ENCODE results near the gene TAC3.

Gene TAC3

GRCh38 chr12:56998316-56998715, 18.0 kb downstream of the TAC3 start:
- peaks cover 34% of the 10 kb centered on the region for H3K79me2 ChIP-seq (ENCODE audit: control insufficient read depth, low read length)
- no peaks in the 10 kb centered on the region for H3K27me3 ChIP-seq (ENCODE audit: control insufficient read depth, low read length)
- H3K4me2 ChIP-seq (ENCODE audit: low read length): no peak overlapping the region
- H3K4me1 ChIP-seq (ENCODE audit: control insufficient read depth, low read length): no peaks in the 10 kb centered on the region; the same call in 1 of the 2 replicates
- H3K4me3 ChIP-seq (ENCODE audit: low read length): no peak overlapping the region
- H3K9me2 ChIP-seq (replicated peaks; ENCODE audit: control insufficient read depth, low read length): no peaks in the 10 kb centered on the region
- TF ChIP-seq, protein P1, sequence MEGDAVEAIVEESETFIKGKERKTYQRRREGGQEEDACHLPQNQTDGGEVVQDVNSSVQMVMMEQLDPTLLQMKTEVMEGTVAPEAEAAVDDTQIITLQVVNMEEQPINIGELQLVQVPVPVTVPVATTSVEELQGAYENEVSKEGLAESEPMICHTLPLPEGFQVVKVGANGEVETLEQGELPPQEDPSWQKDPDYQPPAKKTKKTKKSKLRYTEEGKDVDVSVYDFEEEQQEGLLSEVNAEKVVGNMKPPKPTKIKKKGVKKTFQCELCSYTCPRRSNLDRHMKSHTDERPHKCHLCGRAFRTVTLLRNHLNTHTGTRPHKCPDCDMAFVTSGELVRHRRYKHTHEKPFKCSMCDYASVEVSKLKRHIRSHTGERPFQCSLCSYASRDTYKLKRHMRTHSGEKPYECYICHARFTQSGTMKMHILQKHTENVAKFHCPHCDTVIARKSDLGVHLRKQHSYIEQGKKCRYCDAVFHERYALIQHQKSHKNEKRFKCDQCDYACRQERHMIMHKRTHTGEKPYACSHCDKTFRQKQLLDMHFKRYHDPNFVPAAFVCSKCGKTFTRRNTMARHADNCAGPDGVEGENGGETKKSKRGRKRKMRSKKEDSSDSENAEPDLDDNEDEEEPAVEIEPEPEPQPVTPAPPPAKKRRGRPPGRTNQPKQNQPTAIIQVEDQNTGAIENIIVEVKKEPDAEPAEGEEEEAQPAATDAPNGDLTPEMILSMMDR (IDR thresholded peaks at IDR 0.05; ENCODE audit: low read depth, low read length, poor library complexity, severe bottlenecking): no peak
- no peak for TF ChIP-seq EZH2phosphoT487 (IDR thresholded peaks at IDR 0.05; ENCODE audit: borderline replicate concordance, low read length)
- H3K36me3 ChIP-seq (ENCODE audit: control insufficient read depth, low read length): peaks cover 34% of the 10 kb centered on the region
- no peaks in the 10 kb centered on the region for H3K9me3 ChIP-seq (ENCODE audit: control insufficient read depth, insufficient read depth, low read length)
- no peak overlapping the region for H3K27ac ChIP-seq (ENCODE audit: low read depth, low read length)
- H3F3A ChIP-seq (ENCODE audit: control insufficient read depth, insufficient read depth): no peaks in the 10 kb centered on the region
- peaks cover 10% of the 10 kb centered on the region; the same call in 1 of the 2 replicates for H4K20me1 ChIP-seq (ENCODE audit: control insufficient read depth, insufficient read depth, low read depth, low read length)

DNA sequence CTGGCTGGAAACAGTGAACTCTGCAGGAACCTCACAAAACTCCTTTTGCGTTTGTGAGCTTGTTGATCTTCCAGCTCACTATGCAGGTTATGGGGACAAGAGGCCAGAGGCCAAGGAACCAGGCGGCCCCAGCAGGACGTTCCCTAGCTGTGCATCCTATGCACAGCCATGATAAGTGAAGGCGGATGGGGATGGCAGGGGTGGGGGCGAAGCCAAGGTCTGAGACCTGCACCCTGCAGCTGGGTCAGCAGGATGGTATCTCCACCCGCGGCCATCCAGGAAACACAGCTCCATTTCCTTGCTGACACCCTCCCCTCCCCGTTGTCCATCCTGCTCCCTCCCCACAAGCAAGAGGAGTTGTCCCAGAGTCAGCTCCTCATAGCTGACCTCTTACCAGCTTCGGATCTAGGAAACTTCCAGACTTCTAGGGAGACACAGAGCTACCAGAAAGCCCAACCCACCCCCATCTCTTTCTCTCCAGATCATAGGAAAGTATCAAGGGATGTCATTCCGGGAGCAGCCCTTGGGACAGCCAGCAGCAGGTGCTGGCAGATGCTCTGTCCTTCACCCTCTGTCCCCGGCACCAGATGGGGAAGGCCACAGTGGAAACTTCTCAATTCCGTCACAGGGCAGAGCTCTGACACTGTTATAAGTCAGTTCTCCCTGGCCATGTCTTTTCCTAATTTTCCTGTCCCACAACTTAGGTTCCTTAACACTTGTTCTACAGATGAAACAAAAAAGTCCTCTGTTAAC, 19.4 kb downstream of the TAC3 start:
- Histone ChIP-seq H3K9me2 (replicated peaks; ENCODE audit: control insufficient read depth, low read length) (no peaks in the 10 kb centered on the region), H3F3A (ENCODE audit: control insufficient read depth, insufficient read depth) (no peaks in the 10 kb centered on the region), H3K27ac (ENCODE audit: low read depth, low read length) (no peak overlapping the region), H3K4me3 (ENCODE audit: low read length) (no peak overlapping the region), H3K27me3 (ENCODE audit: control insufficient read depth, low read length) (no peaks in the 10 kb centered on the region), H3K4me2 (ENCODE audit: low read length) (no peak overlapping the region), H3K4me1 (ENCODE audit: control insufficient read depth, low read length) (no peaks in the 10 kb centered on the region; the same call in 1 of the 2 replicates), H3K36me3 (ENCODE audit: control insufficient read depth, low read length) (peaks cover 21% of the 10 kb centered on the region), H3K9me3 (ENCODE audit: control insufficient read depth, insufficient read depth, low read length) (no peaks in the 10 kb centered on the region), H4K20me1 (ENCODE audit: control insufficient read depth, insufficient read depth, low read depth, low read length) (peaks cover 10% of the 10 kb centered on the region; the same call in 1 of the 2 replicates), H3K79me2 (ENCODE audit: control insufficient read depth, low read length) (peaks cover 25% of the 10 kb centered on the region)
- no peak for TF ChIP-seq EZH2phosphoT487 (IDR thresholded peaks at IDR 0.05; ENCODE audit: borderline replicate concordance, low read length)
- TF ChIP-seq, protein P1 (IDR thresholded peaks at IDR 0.05; ENCODE audit: low read depth, low read length, poor library complexity, severe bottlenecking): no peak

DNA sequence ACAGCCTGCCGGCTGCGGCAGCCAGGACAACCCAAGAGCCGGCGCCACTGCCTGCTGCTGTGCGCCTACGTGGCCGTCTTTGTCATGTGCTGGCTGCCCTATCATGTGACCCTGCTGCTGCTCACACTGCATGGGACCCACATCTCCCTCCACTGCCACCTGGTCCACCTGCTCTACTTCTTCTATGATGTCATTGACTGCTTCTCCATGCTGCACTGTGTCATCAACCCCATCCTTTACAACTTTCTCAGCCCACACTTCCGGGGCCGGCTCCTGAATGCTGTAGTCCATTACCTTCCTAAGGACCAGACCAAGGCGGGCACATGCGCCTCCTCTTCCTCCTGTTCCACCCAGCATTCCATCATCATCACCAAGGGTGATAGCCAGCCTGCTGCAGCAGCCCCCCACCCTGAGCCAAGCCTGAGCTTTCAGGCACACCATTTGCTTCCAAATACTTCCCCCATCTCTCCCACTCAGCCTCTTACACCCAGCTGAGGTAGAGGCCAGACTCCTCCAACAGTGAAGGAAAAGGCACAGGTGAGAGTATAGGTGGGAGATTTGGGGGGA, 20.3 kb downstream of the TAC3 start:
- TF ChIP-seq, protein P1 (IDR thresholded peaks at IDR 0.05; ENCODE audit: low read depth, low read length, poor library complexity, severe bottlenecking): no peak
- no peak for TF ChIP-seq EZH2phosphoT487 (IDR thresholded peaks at IDR 0.05; ENCODE audit: borderline replicate concordance, low read length)
- no peak overlapping the region for H3K4me2 ChIP-seq (ENCODE audit: low read length)
- no peaks in the 10 kb centered on the region for H3K27me3 ChIP-seq (ENCODE audit: control insufficient read depth, low read length)
- peaks cover 16% of the 10 kb centered on the region for H3K79me2 ChIP-seq (ENCODE audit: control insufficient read depth, low read length)
- no peak overlapping the region for H3K4me3 ChIP-seq (ENCODE audit: low read length)
- H3K4me1 ChIP-seq (ENCODE audit: control insufficient read depth, low read length): 0 out of 2 replicates have a peak, but pooled peaks cover 4% of the 10 kb centered on the region
- no peak overlapping the region for H3K27ac ChIP-seq (ENCODE audit: low read depth, low read length)
- H3K36me3 ChIP-seq (ENCODE audit: control insufficient read depth, low read length): peaks cover 11% of the 10 kb centered on the region
- 0 out of 2 replicates have a peak, but pooled peaks cover 6% of the 10 kb centered on the region for H4K20me1 ChIP-seq (ENCODE audit: control insufficient read depth, insufficient read depth, low read depth, low read length)
- no peaks in the 10 kb centered on the region for H3K9me3 ChIP-seq (ENCODE audit: control insufficient read depth, insufficient read depth, low read length)
- H3K9me2 ChIP-seq (replicated peaks; ENCODE audit: control insufficient read depth, low read length): no peaks in the 10 kb centered on the region
- no peaks in the 10 kb centered on the region for H3F3A ChIP-seq (ENCODE audit: control insufficient read depth, insufficient read depth)

All from DOHH2 (cell line).